Caki2 (cell line): ENCODE data around the gene TCN1. TPM values are rescaled to one million over a fixed set of nuclear protein-coding genes. Genes with fewer than 3 reads are reported as not detected.
A peak's percentile ranks its signal among the peaks of the same experiment; 100 is the strongest.
"Not testable (repeated sequence)": the region's sequence is repeated elsewhere in the genome, so short reads cannot be mapped to it uniquely, and the experiment has no call there.

Experiments
- DNase-seq: peaks from one replicate; pipeline ENCODE4 v3.0.0-alpha.2; 2015; ENCODE audit warnings: low read depth
- in situ Hi-C: cut with HindIII; loops from 2 replicates; pipeline ENCODE4 v1.10.0; 2016; ENCODE audit warnings: low sequenced_read_pairs, low pct_unique_long_range_greater_than_20kb, mixed read lengths
- total RNA-seq: library from RNA; depleted of rRNA; stranded (reverse); fragments of >200 nt; shearing (Covaris generic); gene quantifications from 2 replicates; pipeline ENCODE4 v1.2.3, GENCODE V29; 2014; ENCODE audit warnings: low replicate concordance; rRNA removed

TCN1 gene
- total RNA-seq, 1 experiment from 2014 or later, result 10.6 TPM

DNA sequence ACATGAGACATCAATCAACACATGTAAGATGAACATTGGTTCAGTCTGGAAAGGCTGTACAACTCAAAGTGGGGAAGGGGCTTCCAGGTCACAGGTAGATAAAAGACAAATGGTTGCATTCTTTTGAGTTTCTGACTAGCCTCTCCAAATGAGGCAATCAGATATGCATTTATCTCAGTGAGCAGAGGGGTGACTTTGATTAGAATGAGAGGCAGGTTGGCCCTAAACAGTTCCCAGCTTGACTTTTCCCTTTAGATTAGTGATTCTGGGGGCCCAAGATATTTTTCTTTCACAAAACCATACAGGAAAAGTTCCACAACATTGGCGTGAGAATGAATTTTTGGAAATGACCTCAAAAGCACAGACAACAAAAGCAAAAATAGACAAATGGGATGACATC, 49.9 kb downstream of the TCN1 start:
- in situ Hi-C loops, result not testable (repeated sequence)

DNA sequence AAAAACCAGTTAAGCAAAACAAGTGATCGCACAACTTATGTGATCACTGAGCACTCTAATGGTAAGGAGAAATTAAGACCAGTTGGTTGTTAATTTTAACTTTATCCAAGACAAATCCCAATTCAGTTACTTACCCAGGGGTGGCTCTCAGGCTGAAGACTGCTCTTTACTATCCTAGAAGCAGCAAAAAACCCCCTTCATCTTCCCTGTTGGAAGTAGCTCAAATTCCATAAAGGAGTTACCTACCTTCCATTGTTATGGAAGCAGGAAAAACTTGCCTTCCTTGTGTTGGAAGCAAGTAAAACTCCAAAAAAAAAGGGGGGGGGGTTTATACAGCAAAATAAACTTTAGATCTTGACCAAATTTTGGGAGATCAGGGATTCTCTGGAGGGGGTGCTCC, 50.5 kb downstream of the TCN1 start:
- in situ Hi-C loops, result no loop called here
- no peak for DNase-seq

More for the DNA sequence above, 49.9 kb downstream of the TCN1 start:
- not testable (repeated sequence) for DNase-seq

DNA sequence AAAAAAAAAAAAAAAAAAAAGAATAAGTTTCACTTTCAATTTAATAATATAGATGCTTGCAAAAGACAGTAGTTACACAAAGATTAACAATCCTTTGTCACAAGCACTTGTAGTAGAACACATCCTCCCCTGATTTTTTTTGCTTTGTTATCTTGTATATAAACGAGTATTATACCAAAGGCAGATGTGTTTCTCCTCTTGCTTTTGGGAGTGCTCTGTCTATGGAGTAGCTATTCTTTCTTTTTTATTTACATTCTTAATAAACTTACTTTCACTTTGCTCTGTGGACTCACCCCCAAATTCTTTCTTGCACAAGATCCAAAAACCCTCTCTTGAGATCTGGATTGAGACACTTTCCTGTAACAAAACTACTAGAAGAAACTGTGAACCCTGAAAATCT, 52.3 kb downstream of the TCN1 start:
- in situ Hi-C loops, result no loop called here
- no peak for DNase-seq

DNA sequence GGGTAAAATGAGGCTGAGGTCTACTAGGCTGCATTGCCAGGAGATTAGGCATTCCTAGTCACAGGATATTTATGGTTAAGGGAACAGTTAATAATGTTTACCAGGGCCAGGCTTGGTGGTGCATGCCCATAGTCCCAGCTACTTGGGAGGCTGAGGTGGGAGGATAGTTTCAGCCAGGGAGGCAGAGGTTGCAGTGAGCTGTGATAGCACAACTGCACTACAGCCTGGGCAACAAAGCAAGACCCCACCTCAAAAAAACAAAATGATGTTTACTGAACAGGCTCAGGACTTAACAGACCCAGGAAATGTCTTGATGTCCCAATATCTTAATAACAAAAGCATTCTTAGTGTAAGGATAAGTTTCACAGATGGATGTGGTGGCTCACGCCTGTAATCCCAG, 52.9 kb downstream of the TCN1 start:
- in situ Hi-C loops, result no loop called here
- DNase-seq, result no peak

DNA sequence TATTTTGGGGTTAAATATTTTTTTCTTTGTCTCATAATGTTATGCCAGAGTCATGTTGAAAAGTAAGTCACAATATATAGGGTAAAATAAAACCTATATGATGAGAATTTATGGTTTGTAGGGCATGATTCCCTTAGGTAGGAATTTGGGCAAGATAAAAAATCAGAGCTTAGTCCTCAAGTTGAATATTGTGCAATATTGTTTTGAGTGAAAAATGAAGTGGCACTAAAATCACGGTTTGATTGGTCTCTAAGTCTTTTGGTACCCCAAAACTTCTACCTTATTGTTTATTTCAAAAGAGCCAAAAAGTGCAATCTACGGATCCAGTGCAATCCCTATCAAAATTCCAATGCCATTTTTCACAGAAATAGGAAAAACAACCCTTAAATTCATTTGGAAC, 54.1 kb downstream of the TCN1 start:
- in situ Hi-C loops, result no loop called here
- DNase-seq, result no peak

DNA sequence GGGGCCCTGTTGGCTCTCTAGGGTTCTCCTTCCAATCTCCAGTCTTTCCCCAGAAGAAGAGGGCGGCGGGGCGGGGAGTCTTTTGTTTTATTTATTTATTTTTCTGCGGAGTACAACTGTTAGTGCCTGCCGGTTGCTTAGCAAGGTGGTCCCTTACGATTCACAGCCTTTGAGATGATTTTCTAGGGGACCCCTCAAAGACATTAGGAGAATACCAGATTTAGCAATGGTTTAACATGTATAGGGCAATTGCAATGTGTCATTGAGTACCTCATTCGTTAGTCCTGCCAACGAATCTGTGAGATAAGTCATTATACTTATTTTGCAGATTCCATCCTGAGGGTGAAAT, 55.4 kb downstream of the TCN1 start:
- in situ Hi-C loops, result no loop called here
- no peak for DNase-seq

DNA sequence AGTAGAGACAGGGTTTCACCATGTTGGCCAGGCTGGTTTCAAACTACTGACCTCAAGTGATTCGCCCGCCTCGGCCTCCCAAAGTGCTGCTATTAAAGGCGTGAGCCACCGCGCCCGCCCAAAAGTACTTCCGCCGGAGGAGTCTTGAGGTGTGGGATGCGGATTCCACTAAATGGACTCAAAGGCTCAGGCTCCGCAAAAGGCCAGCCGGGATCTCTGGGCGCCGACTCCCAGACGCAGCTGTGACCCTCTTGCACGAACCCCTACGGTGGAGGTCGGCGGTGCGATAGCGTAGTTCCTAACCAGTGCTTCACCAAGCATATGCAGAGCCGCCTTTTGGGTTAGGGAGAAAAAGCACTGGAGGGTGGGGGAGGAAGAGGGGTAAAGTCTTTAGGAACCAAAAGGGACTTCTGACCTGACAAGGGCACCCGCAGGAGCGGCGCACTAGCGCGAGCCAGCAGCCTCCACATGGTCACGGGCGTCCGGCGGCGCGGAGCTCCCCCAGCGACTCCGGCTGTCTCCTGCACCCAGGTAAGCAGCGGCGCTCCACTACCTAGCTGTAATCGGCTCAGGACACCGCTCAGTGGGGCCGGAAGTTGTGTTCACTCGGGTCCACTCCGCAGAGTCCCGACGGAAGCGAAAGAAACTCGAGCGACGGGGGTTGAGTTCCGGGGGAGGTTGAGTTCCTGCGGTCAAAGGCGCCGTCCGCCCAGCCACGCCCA, 55.9 kb downstream of the TCN1 start, which contains the start of gene MRPL16:
TSS of gene MRPL16 (minus strand) at position 590 of the 722 bp plus-strand sequence. CDS start at position 470, 120 bp downstream.
- DNase-seq, result peak; percentile 77
- in situ Hi-C loops, result no loop called here

DNA sequence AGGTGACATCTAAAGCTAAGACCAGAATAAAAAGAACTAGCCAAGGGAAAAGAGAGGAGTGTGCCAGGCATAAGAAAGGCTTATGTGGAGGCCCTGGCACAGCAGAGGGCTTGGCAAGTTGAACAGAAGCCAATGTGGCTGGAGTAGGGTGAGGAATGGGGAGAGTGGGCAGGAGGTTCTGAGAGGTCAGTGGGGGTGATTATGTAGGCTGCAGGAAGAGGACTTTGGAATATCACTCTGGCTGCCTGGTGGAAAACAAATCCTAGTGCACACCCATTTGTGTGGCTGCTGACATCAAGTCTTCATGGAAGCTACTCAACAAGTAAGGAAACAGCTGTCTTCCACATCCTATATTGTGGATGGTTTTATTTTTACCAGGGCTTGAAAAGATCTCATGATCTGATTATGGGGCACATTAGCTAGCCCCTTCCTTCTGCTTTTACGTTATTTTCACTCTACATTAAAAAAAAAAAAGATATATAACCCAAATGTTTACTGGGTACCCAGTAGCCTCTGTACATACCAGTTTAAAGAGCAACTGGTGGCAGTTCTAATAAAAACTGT, 59.2 kb downstream of the TCN1 start:
- DNase-seq, result no peak
- in situ Hi-C loops, result no loop called here

DNA sequence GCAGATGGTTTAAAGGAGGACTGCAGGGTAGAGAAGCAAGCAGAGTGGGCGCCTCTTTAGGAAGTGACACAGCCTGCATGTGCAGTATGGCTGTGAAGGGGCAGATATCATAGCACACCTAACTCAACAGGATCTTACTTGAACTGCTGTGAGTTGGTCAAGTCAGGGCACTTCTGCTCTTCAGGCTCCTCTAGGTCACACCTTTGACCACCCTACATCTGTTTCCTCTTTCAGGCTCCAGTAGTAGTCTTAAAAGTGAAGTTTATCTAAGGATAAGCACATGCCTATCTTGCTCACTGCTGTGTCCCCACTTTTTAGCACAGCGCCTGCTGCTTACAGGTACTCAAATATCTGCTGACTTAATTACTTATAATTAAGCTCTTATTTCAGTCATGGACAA, 62.2 kb downstream of the TCN1 start:
- DNase-seq, result no peak
- in situ Hi-C loops, result no loop called here

Other genes starting within 250 kb of the TCN1 start
- gene PATL1, start 197.4 kb downstream of the TCN1 start, total RNA-seq, result 6.5 and 7.4 TPM in 2 replicates
- gene OR10V1, start 152.6 kb downstream of the TCN1 start, total RNA-seq, result not detected in 2 replicates
- 16.0 and 28.4 TPM in 2 replicates for gene STX3, start 111.1 kb downstream of the TCN1 start, total RNA-seq
- gene MRPL16, start 55.7 kb downstream of the TCN1 start, total RNA-seq, result 66.6 and 80.4 TPM in 2 replicates
- gene CBLIF, start 21.0 kb downstream of the TCN1 start, total RNA-seq, result not detected in 2 replicates
- gene OOSP3, start 12.3 kb upstream of the TCN1 start, total RNA-seq, result not detected in 2 replicates
- not detected in 2 replicates for gene OOSP1, start 71.9 kb upstream of the TCN1 start, total RNA-seq
- not detected in 2 replicates for gene OOSP4A, start 97.5 kb upstream of the TCN1 start, total RNA-seq
- not detected in 2 replicates for gene OOSP4B, start 150.7 kb upstream of the TCN1 start, total RNA-seq
- gene OOSP2, start 173.9 kb upstream of the TCN1 start, total RNA-seq, result not detected in 2 replicates
- not detected in 2 replicates for gene MS4A3, start 190.2 kb upstream of the TCN1 start, total RNA-seq
- gene MS4A2, start 222.2 kb upstream of the TCN1 start, total RNA-seq, result not detected in 2 replicates